Sigmoid colon (tissue), 7 donors: Measurements from ENCODE around the gene UVRAG. TPM values are rescaled to one million over a fixed set of nuclear protein-coding genes. Genes with fewer than 3 reads are reported as not detected.

Source experiments
- DNase-seq: peaks from one replicate; pipeline ENCODE4 v3.0.0-alpha.2; 2019
- H3K27ac ChIP-seq, 4 donors: fragments of 200-600 bp; sonication (generic); one replicate each; pipeline ENCODE4 v1.5.1; 2016 to 2019; ENCODE audit warnings: mild to moderate bottlenecking in 1 of 4
- H3K27me3 ChIP-seq, 3 donors: fragments of 200-600 bp; sonication (generic); one replicate each; pipeline ENCODE4 v1.5.1; 2019; ENCODE audit warnings: mild to moderate bottlenecking in 1 of 3
- H3K36me3 ChIP-seq, 4 donors: fragments of 200-600 bp; sonication (generic); one replicate each; pipeline ENCODE4 v1.5.1; 2016 to 2019
- H3K4me1 ChIP-seq, 4 donors: fragments of 200-600 bp; sonication (generic); one replicate each; pipeline ENCODE4 v1.5.1; 2017 to 2019
- H3K4me3 ChIP-seq, 4 donors: fragments of 200-600 bp; sonication (generic); one replicate each; pipeline ENCODE4 v1.5.1; 2017 to 2019; ENCODE audit warnings: mild to moderate bottlenecking in 2 of 4, moderate library complexity in 1 of 4
- H3K9me3 ChIP-seq, 4 donors: fragments of 200-600 bp in 3 of 4; sonication (generic) in 3 of 4; one replicate each; pipeline versions ENCODE4 v1.5.1 to v1.6.1; 2013 to 2019
- EP300 ChIP-seq, 4 donors: sonication (generic); formaldehyde crosslinking; IDR thresholded peaks; one replicate each; pipeline ENCODE4 v1.6.1; 2017; ENCODE audit warnings: antibody characterized with exemption in 4 of 4
- POLR2A ChIP-seq, 2 donors: fragments of 450-650 bp; IDR thresholded peaks; one replicate each; pipeline ENCODE4 v1.6.1; 2016; ENCODE audit warnings: antibody characterized with exemption in 2 of 2, mild to moderate bottlenecking in 2 of 2, moderate library complexity in 2 of 2
- POLR2AphosphoS5 ChIP-seq, 4 donors: sonication (generic); formaldehyde crosslinking; IDR thresholded peaks; one replicate each; pipeline ENCODE4 v1.6.1; 2017; ENCODE audit warnings: antibody characterized with exemption in 4 of 4
- WGBS, 2 donors: extraction: QIAGEN DNeasy Blood & Tissue Kit; methylation state at CpG; one replicate each; pipeline ENCODE4 v1.1.7; 2013; 5-methylcytosine and 5-hydroxymethylcytosine counted together
- intact Hi-C: fragments of 100-400 bp; cut with DNase I; formaldehyde crosslinking; loops from one replicate; pipeline ENCODE4 v1.15.1; 2023
- polyA plus RNA-seq, 3 donors: library from polyadenylated mRNA; stranded (reverse); fragments of 200-250 nt; gene quantifications; one replicate each; pipeline ENCODE4 v1.2.3, GENCODE V29; 2013
- total RNA-seq, 4 donors: library from RNA; depleted of rRNA; stranded (reverse); fragments of >200 nt; gene quantifications; one replicate each; pipeline ENCODE4 v1.1.0, GENCODE V29; 2016
- TF ChIP-seq, protein P1 (sequence below), 4 experiments: fragments of 450-650 bp in 3 of 4; fragments of 200-600 bp in 1 of 4; IDR thresholded peaks; one replicate each; pipeline ENCODE4 v1.5.1; 2016 to 2019; ENCODE audit warnings: antibody characterized with exemption in 4 of 4, mild to moderate bottlenecking in 3 of 4, moderate library complexity in 2 of 4
- donor health status: healthy with polysubstance abuse.
- donor health status: Bipolar disorder and iron deficiency.
- donor health status: healthy.

UVRAG gene
- total and polyA plus RNA-seq, 7 donors, result 4.9 to 43.2 (median 29.3) TPM

DNA sequence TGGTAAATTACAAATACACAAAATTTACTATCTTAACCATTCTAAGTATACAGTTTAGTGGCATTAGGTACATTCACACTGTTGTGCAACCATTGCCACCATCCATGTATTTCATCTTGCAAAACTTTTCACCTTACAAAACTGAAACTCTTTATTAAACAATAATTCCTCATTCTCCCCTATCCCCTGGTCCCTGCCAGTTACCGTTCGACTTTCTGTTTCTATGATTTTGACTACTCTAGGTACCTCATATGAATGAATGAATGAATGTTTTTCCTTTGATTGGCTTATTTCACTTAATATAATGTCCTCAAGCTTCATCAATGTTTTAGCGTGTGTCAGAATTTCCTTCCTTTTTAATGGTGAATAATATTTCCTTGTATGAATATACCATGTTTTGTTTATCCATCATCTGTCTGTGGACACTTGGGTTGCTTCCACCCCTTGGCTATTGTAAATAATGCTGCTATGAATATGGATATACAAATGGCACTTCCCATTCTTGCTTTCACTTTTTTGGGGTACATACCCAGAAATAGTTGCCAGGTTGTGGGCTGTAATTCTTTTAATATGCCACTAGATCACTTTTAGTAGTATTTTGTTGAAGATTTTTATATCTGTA is 93.0 kb downstream of the UVRAG start:
- H3K27me3 ChIP-seq, result no peaks in the 10 kb centered on the region
- intact Hi-C loops, result no loop called here
- no peak overlapping the region for H3K4me3 ChIP-seq
- 84 to 92% methylated on average over 3 of the region's 3 CpGs for WGBS, 2 donors
- no peak overlapping the region for H3K27ac ChIP-seq
- peaks cover 0 to 3% (median 0%) of the 10 kb centered on the region in 4 donors for H3K36me3 ChIP-seq
- H3K9me3 ChIP-seq, result no peaks in the 10 kb centered on the region
- no peak for DNase-seq
- peaks cover 0 to 29% (median 14%) of the 10 kb centered on the region in 4 donors for H3K4me1 ChIP-seq
- TF ChIP-seq EP300 (IDR thresholded peaks at IDR 0.05), result no peak
- TF ChIP-seq, protein P1, sequence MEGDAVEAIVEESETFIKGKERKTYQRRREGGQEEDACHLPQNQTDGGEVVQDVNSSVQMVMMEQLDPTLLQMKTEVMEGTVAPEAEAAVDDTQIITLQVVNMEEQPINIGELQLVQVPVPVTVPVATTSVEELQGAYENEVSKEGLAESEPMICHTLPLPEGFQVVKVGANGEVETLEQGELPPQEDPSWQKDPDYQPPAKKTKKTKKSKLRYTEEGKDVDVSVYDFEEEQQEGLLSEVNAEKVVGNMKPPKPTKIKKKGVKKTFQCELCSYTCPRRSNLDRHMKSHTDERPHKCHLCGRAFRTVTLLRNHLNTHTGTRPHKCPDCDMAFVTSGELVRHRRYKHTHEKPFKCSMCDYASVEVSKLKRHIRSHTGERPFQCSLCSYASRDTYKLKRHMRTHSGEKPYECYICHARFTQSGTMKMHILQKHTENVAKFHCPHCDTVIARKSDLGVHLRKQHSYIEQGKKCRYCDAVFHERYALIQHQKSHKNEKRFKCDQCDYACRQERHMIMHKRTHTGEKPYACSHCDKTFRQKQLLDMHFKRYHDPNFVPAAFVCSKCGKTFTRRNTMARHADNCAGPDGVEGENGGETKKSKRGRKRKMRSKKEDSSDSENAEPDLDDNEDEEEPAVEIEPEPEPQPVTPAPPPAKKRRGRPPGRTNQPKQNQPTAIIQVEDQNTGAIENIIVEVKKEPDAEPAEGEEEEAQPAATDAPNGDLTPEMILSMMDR (IDR thresholded peaks at IDR 0.05), result no peak
- TF ChIP-seq POLR2A (IDR thresholded peaks at IDR 0.05), result no peak

DNA sequence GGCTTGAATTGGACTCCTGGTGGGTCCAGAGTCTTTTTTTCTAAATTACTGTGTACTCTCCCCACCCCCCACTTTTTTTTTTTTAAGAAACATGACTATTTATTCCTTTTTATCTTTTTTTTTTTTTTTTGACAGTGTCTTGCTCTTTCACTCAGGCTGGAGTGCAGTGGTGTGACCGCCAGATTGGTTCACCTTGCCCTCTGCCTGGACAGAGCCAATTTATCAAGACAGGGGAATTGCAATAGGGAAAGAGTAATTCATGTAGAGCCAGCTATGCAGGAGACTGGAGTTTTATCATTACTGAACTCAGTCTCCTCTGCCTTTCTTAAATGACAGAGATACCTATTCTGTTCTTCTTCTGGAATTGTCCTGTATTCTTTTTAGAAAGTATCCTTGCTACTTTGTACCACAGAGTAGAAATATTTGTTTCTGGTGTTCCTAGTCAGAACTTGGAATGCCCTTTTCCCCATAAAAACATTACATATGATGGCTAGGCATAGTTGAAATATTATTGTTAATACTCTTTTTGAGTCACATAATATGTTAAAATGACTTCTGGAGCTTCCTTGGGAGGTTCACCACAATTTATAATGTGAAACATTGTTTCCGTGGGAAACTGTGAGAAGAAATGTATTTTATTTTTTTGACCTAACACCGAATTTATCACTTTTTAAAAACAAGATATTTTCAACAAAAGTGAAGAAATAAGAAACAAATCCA is 95.6 kb downstream of the UVRAG start:
- Histone ChIP-seq H3K4me3 (no peak overlapping the region), H3K27ac (no peak overlapping the region), H3K36me3 (peaks cover 0 to 9% (median 0%) of the 10 kb centered on the region in 4 donors), H3K4me1 (peaks cover 0 to 20% (median 9%) of the 10 kb centered on the region in 4 donors), H3K9me3 (no peaks in the 10 kb centered on the region), H3K27me3 (no peaks in the 10 kb centered on the region)
- WGBS, 2 donors, result 93 to 94% methylated on average over 3 of the region's 3 CpGs
- intact Hi-C loops, result no loop called here
- no peak for TF ChIP-seq POLR2AphosphoS5 (IDR thresholded peaks at IDR 0.05)
- no peak for TF ChIP-seq EP300 (IDR thresholded peaks at IDR 0.05)
- no peak for TF ChIP-seq POLR2A (IDR thresholded peaks at IDR 0.05)
- TF ChIP-seq, protein P1 (IDR thresholded peaks at IDR 0.05), result no peak
- no peak for DNase-seq

- peak; percentile 53 for DNase-seq
- Histone ChIP-seq H3K4me3 (no peak overlapping the region), H3K27me3 (no peaks in the 10 kb centered on the region), H3K4me1 (peaks cover 0 to 20% (median 9%) of the 10 kb centered on the region in 4 donors), H3K9me3 (no peaks in the 10 kb centered on the region), H3K36me3 (peaks cover 0 to 9% (median 0%) of the 10 kb centered on the region in 4 donors), H3K27ac (no peak overlapping the region)
- TF ChIP-seq POLR2A (IDR thresholded peaks at IDR 0.05) (no peak), EP300 (IDR thresholded peaks at IDR 0.05) (no peak), POLR2AphosphoS5 (IDR thresholded peaks at IDR 0.05) (no peak)
- TF ChIP-seq, protein P1 (IDR thresholded peaks at IDR 0.05), result no peak
- intact Hi-C loops, result no loop called here
- WGBS, 2 donors, result 96 to 98% methylated on average over 11 of the region's 11 CpGs
Observed at GRCh38 chr11:75911459-75911858, 96.4 kb downstream of the UVRAG start.

DNA sequence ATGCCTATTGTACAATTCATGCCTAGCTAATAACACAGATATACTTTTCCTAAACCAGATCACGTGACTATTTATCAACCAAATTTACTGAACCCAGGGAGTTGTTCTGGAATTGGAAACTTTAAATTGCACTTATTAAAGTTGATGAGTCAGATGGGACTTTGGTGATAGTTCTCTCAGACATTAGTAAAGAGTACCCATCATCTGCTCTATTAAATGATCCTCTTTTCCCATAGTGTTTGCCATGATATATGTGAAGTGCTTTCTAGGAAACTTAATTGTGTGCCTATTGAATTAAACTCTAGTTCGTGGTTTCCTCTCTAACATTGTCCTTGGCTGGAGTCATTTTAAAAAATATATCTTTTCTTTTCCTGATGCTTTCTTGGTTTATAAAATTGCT is 99.0 kb downstream of the UVRAG start:
- Histone ChIP-seq H3K27me3 (no peaks in the 10 kb centered on the region), H3K9me3 (no peaks in the 10 kb centered on the region)
- intact Hi-C loops, result no loop called here

More for the DNA sequence above, 99.0 kb downstream of the UVRAG start:
- TF ChIP-seq EP300 (IDR thresholded peaks at IDR 0.05), result no peak
- TF ChIP-seq, protein P1 (IDR thresholded peaks at IDR 0.05), result no peak
- TF ChIP-seq POLR2A (IDR thresholded peaks at IDR 0.05), result no peak
- no peak for TF ChIP-seq POLR2AphosphoS5 (IDR thresholded peaks at IDR 0.05)
- Histone ChIP-seq H3K4me1 (peaks cover 0 to 27% (median 17%) of the 10 kb centered on the region in 4 donors), H3K27ac (no peak overlapping the region), H3K4me3 (no peak overlapping the region), H3K36me3 (peaks cover 0 to 9% (median 0%) of the 10 kb centered on the region in 4 donors)
- WGBS, 2 donors, result 95 to 97% methylated on average over 2 of the region's 2 CpGs
- no peak for DNase-seq
